HG02642 (cell line): Measurements from ENCODE around the gene HAUS3.
"Not testable (repeated sequence)": the region's sequence is repeated elsewhere in the genome, so short reads cannot be mapped to it uniquely, and the experiment has no call there.

Experiments used
- ATAC-seq: cut with Tn5 transposase; IDR thresholded peaks from one replicate; pipeline ENCODE4 v1.9.1; 2021; ENCODE audit warnings: mild to moderate bottlenecking; ENCODE audit not compliant: unreplicated experiment, poor library complexity

HAUS3 gene

GRCh38 chr4:2241003-2241402 lies 918 bp downstream of the HAUS3 start:
- no peak for ATAC-seq

GRCh38 chr4:2236944-2237666 lies 4.8 kb downstream of the HAUS3 start:
- no peak for ATAC-seq

GRCh38 chr4:2231082-2231481 lies 10.8 kb downstream of the HAUS3 start:
- ATAC-seq = no peak

- no peak for ATAC-seq
These were observed 15.7 kb downstream of the HAUS3 start for GRCh38 chr4:2226261-2226660.

- no peak for ATAC-seq
These were observed 19.1 kb downstream of the HAUS3 start for GRCh38 chr4:2222838-2223237.

- ATAC-seq = not testable (repeated sequence)
These were observed 20.5 kb downstream of the HAUS3 start for GRCh38 chr4:2221378-2221777.

GRCh38 chr4:2220016-2220630 lies 21.8 kb downstream of the HAUS3 start:
- peak; percentile 66 for ATAC-seq

GRCh38 chr4:2219233-2219760 lies 22.6 kb downstream of the HAUS3 start:
- ATAC-seq = no peak

- no peak for ATAC-seq
These were observed 23.5 kb downstream of the HAUS3 start for GRCh38 chr4:2218436-2218835.

- no peak for ATAC-seq
These were observed 24.2 kb downstream of the HAUS3 start for GRCh38 chr4:2217726-2218125.

- ATAC-seq = no peak
These were observed 29.1 kb downstream of the HAUS3 start for GRCh38 chr4:2212831-2213230.

GRCh38 chr4:2202789-2203188 lies 39.1 kb downstream of the HAUS3 start:
- ATAC-seq = not testable (repeated sequence)

GRCh38 chr4:2194496-2194895 lies 47.4 kb downstream of the HAUS3 start:
- ATAC-seq = no peak

- no peak for ATAC-seq
These were observed 48.6 kb downstream of the HAUS3 start for GRCh38 chr4:2193326-2193725.

- no peak for ATAC-seq
These were observed 55.1 kb downstream of the HAUS3 start for GRCh38 chr4:2186865-2187172.

- no peak for ATAC-seq
These were observed 55.6 kb downstream of the HAUS3 start for GRCh38 chr4:2186133-2186864.

GRCh38 chr4:2183394-2183793 lies 58.5 kb downstream of the HAUS3 start:
- ATAC-seq = no peak

- no peak for ATAC-seq
These were observed 58.9 kb downstream of the HAUS3 start for GRCh38 chr4:2182994-2183393.

GRCh38 chr4:2180410-2180809 lies 61.5 kb downstream of the HAUS3 start:
- ATAC-seq = no peak

GRCh38 chr4:2179717-2180116 lies 62.2 kb downstream of the HAUS3 start:
- no peak for ATAC-seq

- ATAC-seq = no peak
These were observed 62.9 kb downstream of the HAUS3 start for GRCh38 chr4:2178986-2179385.
